HAP-1 (cell line): ENCODE data around the gene VEPH1.
A peak's percentile ranks its signal among the peaks of the same experiment; 100 is the strongest.

Experiments used
- DNase-seq, 2 experiments: peaks; one replicate each; pipeline ENCODE4 v3.0.0-alpha.2; 2016 to 2020; ENCODE audit warnings: low spot score in 2 of 2
- H3K27me3 ChIP-seq: fragments of 250-450 bp; sonication (Bioruptor Pico); 2 replicates; pipeline ENCODE4 v1.5.1; 2020; ENCODE audit warnings: low read depth, mild to moderate bottlenecking, moderate library complexity
- H3K36me3 ChIP-seq: fragments of 250-450 bp; sonication (Bioruptor Pico); replicated peaks from 2 replicates; pipeline ENCODE4 v1.5.1; 2020; ENCODE audit warnings: mild to moderate bottlenecking
- H3K4me1 ChIP-seq: fragments of 250-450 bp; sonication (Bioruptor Pico); 2 replicates; pipeline ENCODE4 v1.5.1; 2020; ENCODE audit warnings: mild to moderate bottlenecking
- H3K4me3 ChIP-seq: fragments of 250-450 bp; sonication (Bioruptor Pico); 2 replicates; pipeline ENCODE4 v1.5.1; 2020; ENCODE audit warnings: mild to moderate bottlenecking, moderate library complexity
- H3K9me3 ChIP-seq: fragments of 250-450 bp; sonication (Bioruptor Pico); 2 replicates; pipeline ENCODE4 v1.5.1; 2020; ENCODE audit warnings: mild to moderate bottlenecking, moderate library complexity
- in situ Hi-C: fragments of 300-500 bp; cut with MboI; formaldehyde crosslinking; loops from 3 replicates; pipeline ENCODE4 v1.14.3; 2020; ENCODE audit warnings: low sequenced_read_pairs, inconsistent platforms, mixed read lengths

The VEPH1 gene

DNA sequence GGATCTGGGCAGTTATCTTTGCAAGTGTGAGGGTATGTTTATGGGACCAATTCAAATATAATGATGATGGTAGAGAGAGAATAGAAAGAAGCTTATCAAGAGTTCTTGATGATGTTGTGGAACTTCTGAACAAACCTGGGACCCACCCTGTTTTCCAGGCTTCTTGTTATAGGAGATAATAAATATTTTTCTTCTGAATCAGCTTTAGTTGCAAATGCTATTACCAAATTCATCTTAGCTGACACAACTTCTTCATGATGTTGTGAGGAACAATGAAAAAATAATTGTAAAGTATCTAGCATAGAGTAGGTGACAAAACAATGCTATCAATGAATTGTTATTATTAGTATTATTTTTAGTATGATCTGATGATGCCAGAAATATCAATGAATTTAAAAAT, 110.1 kb downstream of the VEPH1 start:
- DNase-seq, result no peak
- Histone ChIP-seq H3K4me3 (no peak overlapping the region), H3K4me1 (no peaks in the 10 kb centered on the region), H3K36me3 (no peaks in the 10 kb centered on the region), H3K27me3 (0 out of 2 replicates have a peak, but pooled peaks cover 5% of the 10 kb centered on the region), H3K9me3 (no peaks in the 10 kb centered on the region)
- in situ Hi-C loops, result no loop called here

DNA sequence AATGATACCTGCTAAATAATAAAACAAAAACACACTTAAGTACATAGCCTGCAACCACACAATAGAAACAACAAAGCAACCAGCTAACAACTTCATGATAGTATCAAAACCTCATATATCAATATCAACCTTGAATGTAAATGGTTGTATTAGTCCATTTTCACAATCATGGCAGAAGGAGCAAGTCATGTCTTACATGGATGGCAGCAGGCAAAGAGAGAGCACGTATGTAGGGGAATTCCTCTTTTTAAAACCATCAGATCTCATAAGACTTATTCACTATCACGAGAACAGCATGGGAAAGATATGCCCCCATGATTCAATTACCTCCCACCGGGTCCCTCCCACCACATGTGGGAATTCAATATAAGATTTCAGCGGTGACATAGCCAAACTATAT, 111.1 kb downstream of the VEPH1 start:
- no peaks in the 10 kb centered on the region for H3K4me1 ChIP-seq
- in situ Hi-C loops, result no loop called here
- H3K4me3 ChIP-seq, result no peak overlapping the region
- 0 out of 2 replicates have a peak, but pooled peaks cover under 1% of the 10 kb centered on the region for H3K27me3 ChIP-seq
- no peak for DNase-seq
- no peaks in the 10 kb centered on the region for H3K36me3 ChIP-seq
- H3K9me3 ChIP-seq, result no peaks in the 10 kb centered on the region

DNA sequence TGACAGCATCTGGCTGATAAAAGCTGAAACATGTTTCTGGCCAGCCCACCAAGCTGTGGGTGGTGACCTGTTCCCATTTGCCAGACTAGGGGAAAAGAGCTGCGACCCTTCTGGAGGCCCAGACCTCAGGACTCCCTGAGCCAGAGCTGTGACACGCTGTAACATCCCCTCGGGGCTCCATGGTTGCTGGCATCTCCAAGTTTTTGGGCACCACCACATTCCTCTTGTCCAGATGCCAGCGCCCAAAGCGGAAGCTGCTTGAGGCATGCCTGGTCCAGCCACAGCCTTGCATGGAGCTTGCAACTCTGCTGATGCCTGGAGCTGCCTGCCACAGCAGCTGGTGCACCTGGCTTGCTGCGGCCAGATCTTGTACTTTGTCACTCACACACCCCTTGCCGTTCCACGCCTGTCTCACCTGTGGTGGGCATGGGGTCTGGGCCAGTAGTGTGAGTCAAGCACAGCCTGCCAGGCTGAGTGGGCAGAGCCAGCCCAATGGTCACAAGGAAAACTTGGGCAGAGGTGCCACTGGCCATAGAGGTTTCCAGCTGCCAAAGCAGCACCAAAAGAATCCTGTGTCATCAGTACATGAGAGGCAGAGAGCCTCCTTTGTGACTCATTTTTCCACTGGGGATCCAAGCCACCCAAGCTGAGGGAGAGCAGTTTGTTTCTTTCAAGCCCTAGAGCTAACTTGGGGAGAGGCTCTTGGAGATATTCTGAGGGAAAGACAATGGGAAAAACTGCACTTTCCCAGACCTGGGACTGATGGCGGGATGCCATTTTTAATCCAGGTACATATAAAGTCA, 112.3 kb downstream of the VEPH1 start:
- H3K4me3 ChIP-seq, result no peak overlapping the region
- no peak for DNase-seq
- H3K36me3 ChIP-seq, result no peaks in the 10 kb centered on the region
- H3K9me3 ChIP-seq, result no peaks in the 10 kb centered on the region
- H3K4me1 ChIP-seq, result no peaks in the 10 kb centered on the region
- no peaks in the 10 kb centered on the region; the same call in 1 of the 2 replicates for H3K27me3 ChIP-seq
- in situ Hi-C loops, result no loop called here

DNA sequence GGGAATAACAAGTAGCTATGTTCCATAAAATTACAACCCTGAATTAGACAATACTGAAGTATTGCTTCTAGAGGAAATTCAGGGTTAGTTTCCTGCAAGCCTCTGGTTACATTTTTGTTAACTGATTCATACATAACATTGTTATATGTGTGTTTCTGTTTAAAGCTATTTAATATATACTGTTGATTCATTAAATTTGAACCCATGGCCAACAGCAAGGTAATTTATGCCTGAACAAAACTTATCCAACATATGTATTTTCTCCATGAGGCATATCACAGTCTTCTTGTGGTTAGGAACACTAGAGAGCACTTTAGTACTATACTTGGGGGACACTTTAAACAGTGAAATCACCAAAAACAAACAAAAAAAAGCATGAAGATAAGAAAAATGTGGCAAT, 114.2 kb downstream of the VEPH1 start:
- in situ Hi-C loops, result no loop called here
- DNase-seq, result no peak
- no peaks in the 10 kb centered on the region for H3K36me3 ChIP-seq
- H3K27me3 ChIP-seq, result peaks cover 2% of the 10 kb centered on the region; the same call in 1 of the 2 replicates
- H3K4me1 ChIP-seq, result no peaks in the 10 kb centered on the region
- H3K9me3 ChIP-seq, result no peaks in the 10 kb centered on the region
- H3K4me3 ChIP-seq, result no peak overlapping the region

DNA sequence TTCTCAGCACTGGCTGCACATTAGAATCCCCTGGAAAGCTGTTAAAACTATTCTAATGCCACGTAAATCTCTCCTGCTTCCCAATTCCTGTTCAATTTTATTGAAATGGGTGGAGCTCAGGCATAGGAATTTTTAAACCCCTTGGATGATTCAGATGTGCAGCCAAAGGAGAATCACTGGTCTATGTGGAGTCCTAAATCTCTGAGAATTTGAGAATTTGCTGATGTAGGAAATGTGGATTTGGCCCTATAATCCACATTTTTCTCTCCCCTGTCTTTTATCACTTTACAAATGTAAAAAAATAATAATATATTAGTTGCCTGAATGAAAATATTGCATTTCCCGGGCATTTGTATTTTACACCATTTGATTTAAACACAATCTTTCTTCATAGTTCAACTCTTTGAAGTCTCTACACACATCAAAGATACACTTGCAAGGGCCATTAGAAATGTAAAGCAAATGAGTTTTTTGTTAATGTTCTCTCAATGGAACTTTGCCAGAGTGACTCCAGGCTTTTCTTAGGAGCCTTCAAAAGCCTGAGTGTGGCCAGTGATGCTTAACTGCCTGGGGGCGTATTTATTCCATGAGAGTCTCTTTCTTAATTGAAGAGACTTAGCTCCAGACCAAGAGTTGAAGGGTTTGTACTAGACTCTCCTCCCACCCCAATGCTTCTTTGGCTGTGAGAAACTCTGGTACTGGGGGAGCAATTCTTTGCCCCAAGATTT, 115.3 kb downstream of the VEPH1 start:
- Histone ChIP-seq H3K4me1 (no peaks in the 10 kb centered on the region), H3K36me3 (no peaks in the 10 kb centered on the region), H3K9me3 (no peaks in the 10 kb centered on the region), H3K4me3 (no peak overlapping the region), H3K27me3 (peaks cover 7% of the 10 kb centered on the region; the same call in 1 of the 2 replicates)
- DNase-seq, result peak; percentile 26 to 42
- in situ Hi-C loops, result no loop called here

DNA sequence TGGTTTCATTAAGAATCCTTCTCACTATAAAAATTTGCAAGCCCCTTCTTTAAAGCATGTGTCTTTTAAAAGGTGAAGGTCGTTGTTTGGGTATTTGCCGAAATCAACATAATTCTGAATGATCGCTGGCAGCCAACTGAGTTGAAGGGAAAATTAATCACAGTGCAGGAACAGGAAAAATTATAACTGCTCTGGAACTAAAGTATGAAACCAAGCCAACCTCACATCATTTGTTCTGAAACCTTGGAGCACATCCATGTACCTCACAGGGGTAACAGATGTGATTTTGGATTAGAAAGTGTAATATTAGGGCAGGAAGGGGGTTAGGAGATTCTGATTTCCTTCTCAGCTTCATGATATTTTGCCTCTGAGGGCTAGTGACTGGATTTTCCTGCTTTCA, 118.7 kb downstream of the VEPH1 start:
- no peak overlapping the region for H3K4me3 ChIP-seq
- peaks cover 7% of the 10 kb centered on the region; the same call in 1 of the 2 replicates for H3K27me3 ChIP-seq
- DNase-seq, result no peak
- no peaks in the 10 kb centered on the region for H3K4me1 ChIP-seq
- H3K36me3 ChIP-seq, result no peaks in the 10 kb centered on the region
- in situ Hi-C loops, result no loop called here
- no peaks in the 10 kb centered on the region for H3K9me3 ChIP-seq

DNA sequence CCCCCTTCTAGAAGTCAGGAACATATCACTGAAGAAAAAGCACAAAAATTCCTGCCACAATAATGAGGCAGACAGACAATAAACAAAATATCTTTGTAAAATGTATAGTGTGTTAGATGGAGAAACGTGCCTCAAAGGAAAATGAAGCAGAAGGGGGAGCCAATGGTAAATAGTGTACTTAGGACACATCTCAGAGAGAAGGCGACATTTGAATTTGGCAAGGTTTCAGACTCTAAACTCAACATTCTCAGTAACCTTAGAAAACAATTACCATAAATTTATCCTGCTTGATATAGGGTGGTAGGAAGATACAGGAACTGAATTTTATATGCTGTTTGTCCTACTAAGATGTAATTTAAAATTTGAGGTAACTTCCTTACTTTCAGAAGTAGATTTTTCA, 119.2 kb downstream of the VEPH1 start:
- in situ Hi-C loops, result no loop called here
- no peaks in the 10 kb centered on the region for H3K36me3 ChIP-seq
- H3K4me1 ChIP-seq, result no peaks in the 10 kb centered on the region
- H3K27me3 ChIP-seq, result peaks cover 7% of the 10 kb centered on the region; the same call in 1 of the 2 replicates
- H3K4me3 ChIP-seq, result no peak overlapping the region
- H3K9me3 ChIP-seq, result no peaks in the 10 kb centered on the region
- DNase-seq, result no peak

DNA sequence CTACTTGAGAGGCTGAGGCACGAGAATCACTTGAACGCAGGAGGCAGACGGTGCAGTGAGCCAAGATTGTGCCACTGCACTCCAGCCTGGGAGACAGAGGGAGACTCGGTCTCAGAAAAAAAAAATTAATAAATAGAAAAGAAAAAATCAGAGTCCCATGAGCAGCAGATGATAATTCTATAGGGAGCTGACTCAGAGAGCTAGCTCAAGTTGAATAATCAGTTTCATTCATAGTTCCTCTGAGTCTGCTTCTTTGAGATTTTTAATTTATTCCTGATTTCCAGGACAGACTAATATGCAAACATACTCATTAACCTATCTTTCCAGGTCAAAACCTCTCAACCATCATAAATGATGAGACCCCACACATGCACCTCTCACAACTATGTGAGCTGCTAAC, 121.6 kb downstream of the VEPH1 start:
- in situ Hi-C loops, result no loop called here
- DNase-seq, result no peak
- peaks cover 7% of the 10 kb centered on the region; the same call in 1 of the 2 replicates for H3K27me3 ChIP-seq
- H3K4me3 ChIP-seq, result no peak overlapping the region
- H3K36me3 ChIP-seq, result no peaks in the 10 kb centered on the region
- peaks cover 2% of the 10 kb centered on the region for H3K4me1 ChIP-seq
- no peaks in the 10 kb centered on the region for H3K9me3 ChIP-seq

DNA sequence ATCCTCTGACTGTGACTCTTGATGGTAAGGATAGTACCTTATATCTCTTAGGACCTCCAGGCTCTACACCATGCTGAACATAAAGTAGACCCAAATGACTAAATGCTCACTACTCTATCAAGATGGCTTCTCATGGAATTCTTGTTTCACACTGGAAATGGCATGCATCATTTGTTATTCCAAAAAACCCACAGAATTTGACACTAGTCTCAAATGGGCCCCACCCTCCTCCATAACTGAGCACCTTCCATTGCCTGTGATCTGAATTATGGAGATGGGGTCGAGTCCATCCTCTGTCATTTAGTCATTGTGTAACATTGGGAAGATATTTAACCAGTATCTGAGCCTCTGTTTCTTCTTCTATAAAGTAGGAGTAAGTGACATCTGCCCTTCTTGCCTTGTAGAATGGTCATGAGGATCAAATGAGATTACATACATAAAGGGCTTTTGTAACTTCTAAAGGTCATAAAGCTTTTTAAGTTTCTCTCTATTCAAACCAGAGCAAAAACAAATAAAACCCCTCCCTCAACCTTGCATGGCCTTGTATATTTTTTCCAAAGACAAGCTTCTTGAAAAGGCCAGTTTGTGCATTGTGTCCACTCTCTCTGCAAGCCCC, 123.6 kb downstream of the VEPH1 start:
- Histone ChIP-seq H3K4me3 (no peak overlapping the region), H3K36me3 (no peaks in the 10 kb centered on the region), H3K27me3 (peaks cover 7% of the 10 kb centered on the region; the same call in 1 of the 2 replicates), H3K4me1 (peaks cover 19% of the 10 kb centered on the region), H3K9me3 (no peaks in the 10 kb centered on the region)
- peak in 1 of 2 experiments; percentile 8 for DNase-seq
- in situ Hi-C loops, result no loop called here

DNA sequence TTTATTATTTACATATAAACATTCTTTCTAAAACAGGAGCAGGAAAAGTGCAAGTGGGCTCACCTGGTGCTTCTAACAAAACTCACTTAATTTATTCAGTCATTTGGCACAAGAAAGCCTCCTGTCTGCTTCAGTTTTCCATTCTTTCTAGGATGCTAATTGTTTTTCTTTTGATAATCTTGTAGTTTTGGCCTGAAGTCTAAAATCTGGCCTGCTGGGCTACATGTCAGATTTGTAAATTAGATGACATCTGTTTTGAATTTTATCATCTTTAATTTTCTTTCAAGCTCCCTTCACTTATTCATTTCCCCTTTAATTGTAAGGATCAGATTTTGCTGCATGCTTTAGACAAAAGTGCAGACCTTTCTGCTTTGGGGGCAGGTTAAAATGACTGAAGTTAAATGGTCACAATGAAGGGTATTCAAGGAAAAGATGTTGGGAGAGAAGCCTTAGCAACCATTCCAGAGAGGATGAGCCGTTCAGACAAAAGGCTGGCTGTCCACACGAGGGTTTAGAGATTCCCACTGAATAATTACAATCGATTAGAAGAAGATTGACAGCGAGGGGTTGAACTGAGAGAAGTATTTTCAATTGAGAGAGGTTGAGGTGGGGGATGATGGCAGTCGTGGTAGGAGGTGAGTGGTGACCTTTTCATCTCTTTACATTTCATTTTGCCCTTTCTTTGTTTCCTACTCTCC, 126.5 kb downstream of the VEPH1 start:
- in situ Hi-C loops, result no loop called here
- no peaks in the 10 kb centered on the region for H3K9me3 ChIP-seq
- H3K4me3 ChIP-seq, result no peak overlapping the region

DNA sequence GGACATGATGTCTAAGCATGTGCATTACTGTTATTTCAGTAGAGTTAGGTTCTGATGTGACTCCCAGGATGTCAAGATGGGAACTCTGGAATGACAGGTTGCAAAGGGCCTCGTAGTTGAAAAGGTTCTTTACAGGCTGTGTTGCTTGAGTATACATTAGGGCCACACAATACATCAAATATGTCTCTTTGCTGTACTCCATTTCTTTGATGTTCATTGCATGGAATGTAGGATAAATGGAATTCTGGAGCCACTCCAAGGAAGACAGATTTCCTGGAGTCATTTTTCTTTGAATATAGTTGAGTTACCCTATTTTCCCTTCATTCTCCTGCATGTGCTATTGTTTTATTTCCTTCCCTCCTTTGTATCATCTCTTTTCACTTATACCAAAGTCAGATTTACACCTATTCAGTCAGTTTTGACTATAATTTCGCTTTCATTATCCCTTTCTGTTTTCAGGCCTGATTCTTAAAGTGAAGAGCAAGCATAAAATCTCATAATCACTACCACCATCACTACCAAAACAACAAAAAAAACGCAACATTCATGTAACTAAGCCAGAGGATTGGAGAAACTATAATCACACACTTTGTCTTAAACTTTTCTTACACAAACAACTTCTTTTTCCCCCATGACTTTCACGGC, 127.8 kb downstream of the VEPH1 start:
- Histone ChIP-seq H3K36me3 (no peaks in the 10 kb centered on the region), H3K27me3 (no peaks in the 10 kb centered on the region), H3K4me1 (peaks cover 24% of the 10 kb centered on the region), H3K9me3 (no peaks in the 10 kb centered on the region), H3K4me3 (no peak overlapping the region)
- in situ Hi-C loops, result no loop called here
- peak in 1 of 2 experiments; percentile 67 for DNase-seq

More for the DNA sequence above, 126.5 kb downstream of the VEPH1 start:
- no peak for DNase-seq
- Histone ChIP-seq H3K36me3 (no peaks in the 10 kb centered on the region), H3K27me3 (no peaks in the 10 kb centered on the region), H3K4me1 (peaks cover 24% of the 10 kb centered on the region)

DNA sequence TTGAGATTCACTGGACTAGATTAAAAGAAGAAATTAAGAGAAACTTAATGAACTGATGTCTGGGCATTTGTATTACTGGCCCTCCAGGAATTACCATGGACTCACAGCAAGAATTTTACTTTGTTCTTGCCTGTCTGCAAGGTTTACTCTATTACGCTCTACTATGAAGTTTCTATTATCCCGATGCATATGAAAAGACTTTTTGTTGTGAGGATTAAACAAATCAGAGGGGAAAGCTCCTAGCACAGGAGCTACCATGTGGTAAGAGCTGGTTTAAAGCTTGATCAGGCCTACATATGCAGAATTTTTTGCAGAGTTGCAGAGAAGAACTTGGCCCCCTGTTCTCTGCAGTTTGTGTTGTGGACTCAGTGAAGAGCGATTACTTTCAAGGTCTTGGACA, 128.3 kb downstream of the VEPH1 start:
- no peaks in the 10 kb centered on the region for H3K36me3 ChIP-seq
- no peaks in the 10 kb centered on the region for H3K9me3 ChIP-seq
- in situ Hi-C loops, result no loop called here
- H3K4me3 ChIP-seq, result no peak overlapping the region
- no peaks in the 10 kb centered on the region for H3K27me3 ChIP-seq
- peaks cover 24% of the 10 kb centered on the region for H3K4me1 ChIP-seq
- DNase-seq, result peak; percentile 49 to 97

DNA sequence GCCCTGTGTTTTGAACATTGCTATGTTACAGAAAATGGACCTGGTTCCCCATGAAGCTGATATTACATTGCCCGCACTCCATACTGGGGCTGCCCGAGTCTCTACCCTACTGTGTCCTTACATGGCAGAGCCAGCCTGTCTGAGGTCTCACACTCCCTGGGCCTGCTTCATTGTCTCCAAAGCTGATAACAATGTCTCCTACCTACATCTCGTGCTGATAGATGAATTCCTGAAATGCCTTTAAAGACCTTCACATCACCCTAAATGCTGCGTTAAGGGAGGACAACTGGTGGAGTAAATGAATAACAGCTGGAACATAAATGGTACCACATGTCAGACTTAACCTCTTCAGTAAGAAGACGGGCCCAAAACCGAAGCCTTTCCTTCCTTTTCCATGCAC, 129.4 kb downstream of the VEPH1 start:
- in situ Hi-C loops, result no loop called here
- no peak for DNase-seq
- Histone ChIP-seq H3K9me3 (no peaks in the 10 kb centered on the region), H3K36me3 (no peaks in the 10 kb centered on the region), H3K4me1 (peaks cover 24% of the 10 kb centered on the region), H3K4me3 (no peak overlapping the region), H3K27me3 (no peaks in the 10 kb centered on the region)
